MV-4-11 (cell line): Measurements from ENCODE around the gene STK39.

ENCODE experiments used
- DNase-seq: peaks from one replicate; lab custom pipeline; 2025; lab: John Stamatoyannopoulos, UW

Gene STK39

GRCh38 chr2:168006498-168006897 is 240.9 kb downstream of the STK39 start:
- DNase-seq = no peak

- DNase-seq = no peak
Observed at GRCh38 chr2:168005586-168005985, 241.8 kb downstream of the STK39 start.

GRCh38 chr2:168003876-168004275 is 243.5 kb downstream of the STK39 start:
- DNase-seq = no peak

GRCh38 chr2:168002021-168002553 is 245.3 kb downstream of the STK39 start:
- peak; percentile 71 for DNase-seq

- peak; percentile 57 for DNase-seq
Observed at GRCh38 chr2:167992278-167992677, 255.1 kb downstream of the STK39 start.

- no peak for DNase-seq
Observed at GRCh38 chr2:167990062-167990461, 257.3 kb downstream of the STK39 start.

GRCh38 chr2:167988296-167988695 is 259.1 kb downstream of the STK39 start:
- no peak for DNase-seq

- peak; percentile 50 for DNase-seq
Observed at GRCh38 chr2:167987558-167987957, 259.8 kb downstream of the STK39 start.

- peak; percentile 20 for DNase-seq
Observed at GRCh38 chr2:167987026-167987425, 260.4 kb downstream of the STK39 start.

GRCh38 chr2:167986223-167986622 is 261.2 kb downstream of the STK39 start:
- no peak for DNase-seq

- no peak for DNase-seq
Observed at GRCh38 chr2:167981945-167982344, 265.4 kb downstream of the STK39 start.

- no peak for DNase-seq
Observed at GRCh38 chr2:167980439-167980838, 267.0 kb downstream of the STK39 start.

- no peak for DNase-seq
Observed at GRCh38 chr2:167972746-167973145, 274.6 kb downstream of the STK39 start.

- no peak for DNase-seq
Observed at GRCh38 chr2:167972020-167972419, 275.4 kb downstream of the STK39 start.

- DNase-seq = no peak
Observed at GRCh38 chr2:167966937-167967913, 280.2 kb downstream of the STK39 start.

GRCh38 chr2:167965907-167966761 is 281.3 kb downstream of the STK39 start:
- no peak for DNase-seq

GRCh38 chr2:167964650-167965413 is 282.6 kb downstream of the STK39 start:
- no peak for DNase-seq

GRCh38 chr2:167963899-167964649 is 283.3 kb downstream of the STK39 start:
- no peak for DNase-seq

- DNase-seq = no peak
Observed at GRCh38 chr2:167962436-167963226, 284.8 kb downstream of the STK39 start.

GRCh38 chr2:167961536-167962048 is 285.8 kb downstream of the STK39 start:
- DNase-seq = no peak
